Esophagus (tissue), 2 donors: ENCODE data around the gene SEM1. TPM values are rescaled to one million over a fixed set of nuclear protein-coding genes. Genes with fewer than 3 reads are reported as not detected.
"Not testable (repeated sequence)": the region's sequence is repeated elsewhere in the genome, so short reads cannot be mapped to it uniquely, and the experiment has no call there.

Source experiments
- H3K27ac ChIP-seq, 2 donors: one replicate each; pipeline ENCODE4 v1.5.1; 2013; ENCODE audit warnings: low read depth in 2 of 2, mild to moderate bottlenecking in 2 of 2, inconsistent platforms in 1 of 2, low read length in 1 of 2, moderate library complexity in 1 of 2
- H3K27me3 ChIP-seq, 2 donors: one replicate each; pipeline ENCODE4 v1.6.1; 2013; ENCODE audit warnings: low read length in 2 of 2, control low read depth in 1 of 2, mild to moderate bottlenecking in 1 of 2; ENCODE audit not compliant: insufficient read depth in 2 of 2, control insufficient read depth in 1 of 2
- H3K36me3 ChIP-seq, 2 donors: one replicate each; pipeline ENCODE4 v1.6.1; 2013; ENCODE audit warnings: low read length in 1 of 2; ENCODE audit not compliant: control insufficient read depth in 2 of 2, insufficient read depth in 2 of 2
- H3K4me1 ChIP-seq, 2 donors: one replicate each; pipeline ENCODE4 v1.6.1; 2013; ENCODE audit warnings: low read length in 1 of 2; ENCODE audit not compliant: control insufficient read depth in 2 of 2, insufficient read depth in 2 of 2
- H3K4me3 ChIP-seq, 2 donors: one replicate each; pipeline ENCODE4 v1.5.1; 2013; ENCODE audit warnings: low read length in 2 of 2, mild to moderate bottlenecking in 2 of 2, low read depth in 1 of 2, moderate library complexity in 1 of 2
- H3K9me3 ChIP-seq, 2 donors: one replicate each; pipeline ENCODE4 v1.6.1; 2013; ENCODE audit warnings: mild to moderate bottlenecking in 2 of 2, low read depth in 1 of 2, low read length in 1 of 2, moderate library complexity in 1 of 2; ENCODE audit not compliant: control insufficient read depth in 2 of 2, insufficient read depth in 1 of 2
- WGBS, 2 donors: extraction: QIAGEN DNeasy Blood & Tissue Kit; methylation state at CpG; one replicate each; pipeline ENCODE4 v1.1.7; 2013; 5-methylcytosine and 5-hydroxymethylcytosine counted together
- polyA plus RNA-seq, 2 donors: library from polyadenylated mRNA; stranded (reverse); fragments of 200-250 nt; gene quantifications; one replicate each; pipeline ENCODE4 v1.2.3, GENCODE V29; 2013
- donor health status: healthy with polysubstance abuse.
- donor health status: Bipolar disorder and iron deficiency.

Gene SEM1
- polyA plus RNA-seq, 2 donors: 72.3 to 96.7 TPM

GRCh38 chr7:96657347-96658021 lies 52.2 kb downstream of the SEM1 start:
- Histone ChIP-seq H3K36me3 (no peaks in the 10 kb centered on the region), H3K27ac (no peak overlapping the region), H3K4me1 (no peaks in the 10 kb centered on the region), H3K27me3 (no peaks in the 10 kb centered on the region), H3K9me3 (no peaks in the 10 kb centered on the region), H3K4me3 (no peak overlapping the region)
- WGBS, 2 donors: 69 to 71% methylated on average over 7 of the region's 7 CpGs

GRCh38 chr7:96655956-96656355 lies 53.7 kb downstream of the SEM1 start:
- 79 to 81% methylated on average over 2 of the region's 2 CpGs for WGBS, 2 donors
- no peaks in the 10 kb centered on the region for H3K36me3 ChIP-seq
- no peak overlapping the region for H3K27ac ChIP-seq
- no peaks in the 10 kb centered on the region for H3K4me1 ChIP-seq
- H3K9me3 ChIP-seq: no peaks in the 10 kb centered on the region
- no peak overlapping the region for H3K4me3 ChIP-seq
- H3K27me3 ChIP-seq: no peaks in the 10 kb centered on the region

DNA sequence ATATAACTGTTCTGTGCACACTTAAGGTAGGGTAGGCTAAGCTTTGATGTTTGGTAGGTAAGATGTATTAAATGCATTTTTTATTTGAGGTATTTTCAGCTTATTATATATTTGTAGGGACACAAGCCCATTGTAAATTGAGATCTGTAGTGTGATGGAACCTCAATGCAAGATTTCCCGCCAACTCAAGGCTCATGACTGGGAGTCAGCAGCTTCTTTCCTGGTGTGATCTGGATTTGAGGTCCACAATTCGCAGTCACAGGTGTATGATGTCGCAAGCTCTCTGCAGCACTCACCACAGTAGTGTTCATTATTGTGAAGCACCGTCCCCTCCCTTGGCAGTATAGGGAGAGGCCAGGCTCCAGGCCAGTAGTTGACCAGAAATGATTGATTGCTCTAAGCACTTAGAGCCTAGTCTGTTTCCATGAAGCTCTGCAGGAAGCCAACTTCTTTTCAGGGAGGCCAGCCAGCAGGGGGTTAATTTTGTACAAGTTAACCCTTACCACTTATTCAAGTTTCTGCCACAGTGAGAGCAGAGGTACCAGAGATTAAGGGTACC lies 54.9 kb downstream of the SEM1 start:
- no peak overlapping the region for H3K4me3 ChIP-seq
- H3K9me3 ChIP-seq: no peaks in the 10 kb centered on the region
- no peaks in the 10 kb centered on the region for H3K4me1 ChIP-seq
- 72 to 77% methylated on average over 4 of the region's 4 CpGs for WGBS, 2 donors
- H3K27ac ChIP-seq: no peak overlapping the region
- no peaks in the 10 kb centered on the region for H3K27me3 ChIP-seq
- H3K36me3 ChIP-seq: no peaks in the 10 kb centered on the region

DNA sequence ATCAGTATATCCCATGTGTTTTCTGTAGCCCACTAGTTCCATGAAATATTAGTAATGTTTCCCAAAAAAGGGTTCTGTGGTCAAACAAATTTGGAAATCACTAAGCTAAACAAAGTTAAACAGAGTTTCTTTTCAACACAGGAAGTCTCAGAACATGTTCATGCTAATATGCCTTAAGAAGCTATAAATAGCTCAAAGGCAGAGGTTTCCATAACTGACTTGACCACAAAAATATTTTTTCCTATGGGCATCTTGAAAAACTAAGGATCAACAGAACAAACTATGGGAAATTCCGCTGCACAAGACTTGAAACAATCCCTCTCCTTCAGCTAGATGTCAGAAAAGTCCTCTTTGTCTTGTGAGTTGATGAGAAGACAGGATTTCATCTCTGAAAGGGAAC lies 59.7 kb downstream of the SEM1 start:
- no peaks in the 10 kb centered on the region for H3K27me3 ChIP-seq
- H3K9me3 ChIP-seq: no peaks in the 10 kb centered on the region
- H3K4me3 ChIP-seq: no peak overlapping the region
- H3K27ac ChIP-seq: no peak overlapping the region
- H3K4me1 ChIP-seq: no peaks in the 10 kb centered on the region
- WGBS, 2 donors: 80 to 86% methylated on average over 1 of the region's 1 CpG
- peaks cover 0 to 5% of the 10 kb centered on the region in 2 donors for H3K36me3 ChIP-seq

GRCh38 chr7:96648784-96649183 lies 60.9 kb downstream of the SEM1 start:
- peaks cover 0 to 5% of the 10 kb centered on the region in 2 donors for H3K36me3 ChIP-seq
- no peak overlapping the region for H3K4me3 ChIP-seq
- H3K9me3 ChIP-seq: no peaks in the 10 kb centered on the region
- no peaks in the 10 kb centered on the region for H3K4me1 ChIP-seq
- no peaks in the 10 kb centered on the region for H3K27me3 ChIP-seq
- no peak overlapping the region for H3K27ac ChIP-seq
- WGBS, 2 donors: 87 to 89% methylated on average over 8 of the region's 8 CpGs

DNA sequence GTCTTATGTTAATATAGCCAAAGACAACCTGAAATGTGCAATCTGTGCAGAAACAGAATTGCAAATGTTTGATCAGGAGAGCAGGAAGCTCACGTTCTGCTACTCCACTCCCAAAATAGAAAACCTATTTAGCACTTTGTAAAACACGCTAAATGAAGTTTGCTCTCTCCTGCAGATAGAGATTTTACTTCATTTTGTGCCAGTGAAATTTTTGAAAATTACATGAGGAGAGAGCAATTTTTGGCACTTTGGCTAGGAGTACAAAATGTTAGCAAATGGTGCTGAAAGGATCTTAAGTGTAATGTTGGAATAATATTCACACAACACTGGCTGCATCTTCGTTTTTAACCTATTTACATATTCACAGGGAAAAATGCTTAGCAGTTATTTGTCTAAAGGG lies 61.9 kb downstream of the SEM1 start:
- H3K36me3 ChIP-seq: peaks cover 0 to 5% of the 10 kb centered on the region in 2 donors
- 69 to 71% methylated on average over 3 of the region's 3 CpGs for WGBS, 2 donors
- no peak overlapping the region for H3K4me3 ChIP-seq
- H3K9me3 ChIP-seq: no peaks in the 10 kb centered on the region
- no peak overlapping the region for H3K27ac ChIP-seq
- no peaks in the 10 kb centered on the region for H3K4me1 ChIP-seq
- no peaks in the 10 kb centered on the region for H3K27me3 ChIP-seq

DNA sequence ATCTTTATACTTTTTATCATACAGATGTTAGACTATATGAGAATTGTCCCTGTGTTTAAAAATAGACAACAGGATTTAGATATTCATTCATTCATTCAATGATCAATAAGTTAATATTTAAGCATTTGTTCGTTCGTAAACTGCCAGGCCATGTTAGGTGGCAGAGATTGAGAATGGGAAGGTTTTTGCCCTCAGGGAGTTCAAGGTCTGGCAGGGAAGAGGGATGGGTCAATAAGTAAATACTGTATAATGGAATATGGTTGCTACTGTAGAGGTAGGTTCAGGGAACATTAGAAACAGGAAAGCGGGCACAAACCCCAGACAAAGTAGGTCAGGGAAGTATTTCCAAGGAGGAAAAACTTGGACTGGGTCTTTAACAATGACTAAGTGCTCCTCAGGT lies 64.6 kb downstream of the SEM1 start:
- Histone ChIP-seq H3K27me3 (no peaks in the 10 kb centered on the region), H3K4me1 (no peaks in the 10 kb centered on the region), H3K27ac (no peak overlapping the region), H3K36me3 (peaks cover 0 to 5% of the 10 kb centered on the region in 2 donors), H3K9me3 (no peaks in the 10 kb centered on the region), H3K4me3 (no peak overlapping the region)
- 88 to 95% methylated on average over 3 of the region's 3 CpGs for WGBS, 2 donors

DNA sequence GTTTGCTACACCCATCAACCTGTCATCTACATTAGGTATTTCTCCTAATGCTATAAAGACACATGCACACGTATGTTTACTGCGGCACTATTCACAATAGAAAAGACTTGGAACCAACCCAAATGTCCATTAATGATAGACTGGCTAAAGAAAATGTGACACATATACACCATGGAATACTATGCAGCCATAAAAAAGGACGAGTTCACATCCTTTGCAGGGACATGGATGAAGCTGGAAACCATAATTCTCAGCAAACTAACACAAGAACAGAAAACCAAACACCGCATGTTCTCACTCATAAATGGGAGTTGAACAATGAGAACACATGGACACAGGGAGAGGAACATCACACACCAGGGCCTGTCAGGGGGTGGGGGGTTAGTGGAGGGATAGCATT lies 66.2 kb downstream of the SEM1 start:
- H3K4me3 ChIP-seq, H3K36me3 ChIP-seq, H3K27ac ChIP-seq, H3K27me3 ChIP-seq, H3K9me3 ChIP-seq, H3K4me1 ChIP-seq: not testable (repeated sequence)
- 94 to 96% methylated on average over 4 of the region's 4 CpGs for WGBS, 2 donors

DNA sequence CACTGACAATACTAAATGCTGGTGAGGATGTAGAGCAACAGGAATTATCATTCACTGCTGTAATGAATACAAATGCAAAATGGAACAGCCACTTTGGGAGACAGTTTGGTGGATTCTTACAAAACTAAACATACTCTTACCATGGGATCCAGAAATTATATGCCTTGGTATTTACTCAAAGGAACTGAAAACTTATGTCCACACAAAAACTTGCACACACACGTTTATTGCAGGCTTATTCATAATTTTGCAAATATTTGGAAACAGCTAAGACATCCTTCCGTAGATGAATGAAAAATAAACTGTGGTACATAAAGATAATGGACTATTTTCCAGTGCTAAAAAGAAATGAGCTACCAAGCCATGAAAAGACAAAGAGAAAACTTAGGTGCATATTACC lies 69.6 kb downstream of the SEM1 start:
- Histone ChIP-seq H3K27me3 (no peaks in the 10 kb centered on the region), H3K4me3 (no peak overlapping the region), H3K9me3 (no peaks in the 10 kb centered on the region), H3K27ac (no peak overlapping the region), H3K36me3 (no peaks in the 10 kb centered on the region), H3K4me1 (no peaks in the 10 kb centered on the region)
- 59 to 75% methylated on average over 2 of the region's 2 CpGs for WGBS, 2 donors
